Gastroesophageal sphincter (tissue), 3 donors: Measurements from ENCODE around the gene ALG10B.

ENCODE experiments used
- CTCF ChIP-seq, 4 experiments: fragments of 200-600 bp in 2 of 4; fragments of 450-650 bp in 2 of 4; sonication (generic) in 1 of 4; IDR thresholded peaks; one replicate each; pipeline ENCODE4 v1.5.1; 2017 to 2019; ENCODE audit warnings: antibody characterized with exemption in 4 of 4, mild to moderate bottlenecking in 2 of 4, moderate library complexity in 2 of 4
- EP300 ChIP-seq: sonication (generic); formaldehyde crosslinking; IDR thresholded peaks from one replicate; pipeline ENCODE4 v1.6.1; 2017; ENCODE audit warnings: antibody characterized with exemption, mild to moderate bottlenecking
- POLR2A ChIP-seq, 2 donors: fragments of 450-650 bp; IDR thresholded peaks; one replicate each; pipeline ENCODE4 v1.6.1; 2017; ENCODE audit warnings: antibody characterized with exemption in 2 of 2, mild to moderate bottlenecking in 2 of 2, moderate library complexity in 1 of 2
- POLR2AphosphoS5 ChIP-seq: sonication (generic); formaldehyde crosslinking; IDR thresholded peaks from one replicate; pipeline ENCODE4 v1.6.1; 2017; ENCODE audit warnings: antibody characterized with exemption

GRCh38 chr12:38269897-38270296 lies 46.7 kb upstream of the ALG10B start:
- no peak for TF ChIP-seq CTCF (IDR thresholded peaks at IDR 0.05)
- no peak for TF ChIP-seq POLR2A (IDR thresholded peaks at IDR 0.05)
- no peak for TF ChIP-seq EP300
- no peak for TF ChIP-seq POLR2AphosphoS5
